WI38 (cell line): ENCODE results near the gene BUB1B.
"Not testable (repeated sequence)": the region's sequence is repeated elsewhere in the genome, so short reads cannot be mapped to it uniquely, and the experiment has no call there.

ENCODE experiments used
- H3K4me3 ChIP-seq: 2 replicates; pipeline ENCODE4 v1.5.1; 2011; ENCODE audit warnings: low read depth, mild to moderate bottlenecking, control low read depth, low read length
- CTCF ChIP-seq: IDR thresholded peaks from 2 replicates; pipeline ENCODE4 v1.5.1; 2012; ENCODE audit warnings: low read depth, mild to moderate bottlenecking, control low read depth, low read length

The BUB1B gene

GRCh38 chr15:40133544-40133943 lies 27.3 kb upstream of the BUB1B start:
- no peak overlapping the region for H3K4me3 ChIP-seq
- TF ChIP-seq CTCF: no peak

GRCh38 chr15:40134885-40135284 lies 26.0 kb upstream of the BUB1B start:
- H3K4me3 ChIP-seq: no peak overlapping the region
- TF ChIP-seq CTCF: no peak

- H3K4me3 ChIP-seq: not testable (repeated sequence)
Measured at GRCh38 chr15:40135846-40136450, 24.9 kb upstream of the BUB1B start.

GRCh38 chr15:40136470-40137302 lies 24.2 kb upstream of the BUB1B start:
- no peak overlapping the region for H3K4me3 ChIP-seq
- TF ChIP-seq CTCF: no peak

GRCh38 chr15:40137303-40138200 lies 23.3 kb upstream of the BUB1B start:
- H3K4me3 ChIP-seq: no peak overlapping the region
- TF ChIP-seq CTCF: no peak

- H3K4me3 ChIP-seq: not testable (repeated sequence)
Measured at GRCh38 chr15:40138201-40138570, 22.7 kb upstream of the BUB1B start.

- no peak for TF ChIP-seq CTCF
- no peak overlapping the region for H3K4me3 ChIP-seq
Measured at GRCh38 chr15:40142428-40142827, 18.4 kb upstream of the BUB1B start.

GRCh38 chr15:40146037-40146436 lies 14.8 kb upstream of the BUB1B start:
- no peak overlapping the region for H3K4me3 ChIP-seq
- no peak for TF ChIP-seq CTCF
